DND-41 (cell line): ENCODE data around the gene IBTK.

ENCODE experiments used
- ATAC-seq: fragments of 200-7000 bp; cut with Tn5 transposase; 3 replicates; pipeline ENCODE4 v1.9.1; 2021; ENCODE audit warnings: low read depth; ENCODE audit not compliant: insufficient read depth
- DNase-seq: peaks from one replicate; pipeline ENCODE4 v3.0.0-alpha.2; 2020
- H2AFZ ChIP-seq: 2 replicates; pipeline ENCODE4 v1.6.0; 2012; ENCODE audit warnings: low read depth, low read length
- H3K27ac ChIP-seq: 2 replicates; pipeline ENCODE4 v1.5.1; 2012; ENCODE audit warnings: low read length, inconsistent platforms
- H3K27me3 ChIP-seq: fragments of 200-600 bp; sonication (generic); 2 replicates; pipeline ENCODE4 v1.6.0; 2012; ENCODE audit warnings: low read length, mild to moderate bottlenecking, inconsistent platforms; ENCODE audit not compliant: insufficient read depth, poor library complexity
- H3K36me3 ChIP-seq: 2 replicates; pipeline ENCODE4 v1.5.1; 2012; ENCODE audit warnings: low read length, inconsistent platforms; ENCODE audit not compliant: insufficient read depth
- H3K4me1 ChIP-seq: 2 replicates; pipeline ENCODE4 v1.5.1; 2012; ENCODE audit warnings: mild to moderate bottlenecking, low read length; ENCODE audit not compliant: insufficient read depth
- H3K4me2 ChIP-seq: 2 replicates; pipeline ENCODE4 v1.6.0; 2012; ENCODE audit warnings: mild to moderate bottlenecking, moderate library complexity, low read length, inconsistent platforms; ENCODE audit not compliant: insufficient read depth
- H3K4me3 ChIP-seq, 2 experiments: fragments of 200-600 bp in 1 of 2; shearing (Covaris generic) in 1 of 2; 2 replicates each; pipeline ENCODE4 v1.5.1; 2012 to 2016; ENCODE audit warnings: inconsistent platforms in 2 of 2, low read length in 2 of 2, mild to moderate bottlenecking in 2 of 2, low read depth in 1 of 2, moderate library complexity in 1 of 2
- H3K79me2 ChIP-seq: 2 replicates; pipeline ENCODE4 v1.6.0; 2012; ENCODE audit warnings: low read length, inconsistent platforms; ENCODE audit not compliant: insufficient read depth
- H3K9ac ChIP-seq: 2 replicates; pipeline ENCODE4 v1.6.0; 2012; ENCODE audit warnings: low read depth, mild to moderate bottlenecking, inconsistent platforms, low read length, moderate library complexity
- H3K9me3 ChIP-seq: 2 replicates; pipeline ENCODE4 v1.5.1; 2012; ENCODE audit warnings: low read length, moderate library complexity, mild to moderate bottlenecking, inconsistent platforms; ENCODE audit not compliant: insufficient read depth, severe bottlenecking
- H4K20me1 ChIP-seq: 2 replicates; pipeline ENCODE4 v1.6.0; 2012; ENCODE audit warnings: low read length; ENCODE audit not compliant: insufficient read depth
- CTCF ChIP-seq: IDR thresholded peaks from 2 replicates; pipeline ENCODE4 v1.5.1; 2012; ENCODE audit warnings: borderline replicate concordance, low read length, moderate library complexity, mild to moderate bottlenecking; ENCODE audit not compliant: poor library complexity, severe bottlenecking; ENCODE audit errors: extremely low read depth
- EZH2 ChIP-seq: IDR thresholded peaks from 3 replicates; pipeline ENCODE4 v1.6.1; 2012; ENCODE audit warnings: borderline replicate concordance, low read depth, mild to moderate bottlenecking, moderate library complexity, low read length, inconsistent platforms; ENCODE audit not compliant: severe bottlenecking

The IBTK gene

DNA sequence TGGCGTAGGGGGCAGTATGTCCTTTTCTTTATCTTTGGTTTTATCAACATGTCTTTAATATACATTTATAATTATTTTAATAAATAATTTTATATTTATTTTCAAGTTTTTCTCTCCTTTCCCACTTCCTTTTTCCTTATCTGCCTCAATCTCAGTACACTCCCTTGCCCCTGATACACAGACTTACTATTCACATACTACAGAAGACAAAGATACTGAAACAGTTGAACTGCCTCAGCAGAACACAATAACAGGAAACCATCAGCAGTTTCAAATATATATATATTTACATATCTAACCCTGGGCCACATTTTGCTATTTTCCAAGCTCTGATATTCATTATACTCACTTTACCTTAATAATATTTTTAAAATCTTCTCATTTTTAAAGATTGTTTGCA lies 19.8 kb downstream of the IBTK start:
- Histone ChIP-seq H4K20me1 (no peaks in the 10 kb centered on the region), H3K9ac (peak overlapping the region; percentile 49; the same call in 1 of the 2 replicates), H2AFZ (no peak overlapping the region), H3K4me2 (peak overlapping the region; percentile 39; the same call in 1 of the 2 replicates), H3K4me1 (peaks cover 36% of the 10 kb centered on the region), H3K27ac (peak overlapping the region; percentile 87), H3K36me3 (peaks cover 73% of the 10 kb centered on the region), H3K9me3 (no peaks in the 10 kb centered on the region), H3K79me2 (peaks cover 13% of the 10 kb centered on the region), H3K27me3 (no peaks in the 10 kb centered on the region), H3K4me3 (no peak overlapping the region)
- ATAC-seq (peak; percentile 93), DNase-seq (no peak)
- TF ChIP-seq EZH2 (no peak), CTCF (no peak)

- Histone ChIP-seq H3K4me1 (no peaks in the 10 kb centered on the region), H3K9me3 (no peaks in the 10 kb centered on the region), H3K36me3 (peaks cover 93% of the 10 kb centered on the region), H3K27me3 (no peaks in the 10 kb centered on the region), H3K79me2 (peaks cover 2% of the 10 kb centered on the region; the same call in 1 of the 2 replicates), H3K4me3 (no peak overlapping the region), H3K4me2 (no peak overlapping the region), H3K9ac (no peak overlapping the region), H4K20me1 (no peaks in the 10 kb centered on the region), H3K27ac (no peak overlapping the region), H2AFZ (no peak overlapping the region)
- TF ChIP-seq EZH2, result no peak
- no peak for TF ChIP-seq CTCF
- DNase-seq (no peak), ATAC-seq (no peak)
Observed at GRCh38 chr6:82220167-82220566, 27.4 kb downstream of the IBTK start.

GRCh38 chr6:82217018-82217586 lies 30.4 kb downstream of the IBTK start:
- no peak overlapping the region for H3K27ac ChIP-seq
- H4K20me1 ChIP-seq, result no peaks in the 10 kb centered on the region
- ATAC-seq, result no peak
- no peak overlapping the region for H3K9ac ChIP-seq
- H3K9me3 ChIP-seq, result no peaks in the 10 kb centered on the region
- peaks cover 92% of the 10 kb centered on the region for H3K36me3 ChIP-seq
- no peaks in the 10 kb centered on the region for H3K79me2 ChIP-seq
- no peaks in the 10 kb centered on the region for H3K4me1 ChIP-seq
- H3K4me2 ChIP-seq, result no peak overlapping the region
- H3K4me3 ChIP-seq, result no peak overlapping the region
- no peak for DNase-seq
- no peaks in the 10 kb centered on the region for H3K27me3 ChIP-seq
- no peak for TF ChIP-seq CTCF
- TF ChIP-seq EZH2, result no peak
- no peak overlapping the region for H2AFZ ChIP-seq
